ENCODE data around the gene ROCK2. TPM values are rescaled to one million over a fixed set of nuclear protein-coding genes. Genes with fewer than 3 reads are reported as not detected.

Gene ROCK2
- 21.9 and 25.0 TPM in 2 replicates for total RNA-seq (2014; rRNA removed; shearing (Covaris generic))
- 15.1 and 23.6 TPM in 2 replicates for polyA plus RNA-seq (2015; cell fraction: cytosol; rRNA removed)
- polyA plus RNA-seq (2015; cell fraction: nucleus; rRNA removed): 10.7 and 16.6 TPM in 2 replicates

DNA sequence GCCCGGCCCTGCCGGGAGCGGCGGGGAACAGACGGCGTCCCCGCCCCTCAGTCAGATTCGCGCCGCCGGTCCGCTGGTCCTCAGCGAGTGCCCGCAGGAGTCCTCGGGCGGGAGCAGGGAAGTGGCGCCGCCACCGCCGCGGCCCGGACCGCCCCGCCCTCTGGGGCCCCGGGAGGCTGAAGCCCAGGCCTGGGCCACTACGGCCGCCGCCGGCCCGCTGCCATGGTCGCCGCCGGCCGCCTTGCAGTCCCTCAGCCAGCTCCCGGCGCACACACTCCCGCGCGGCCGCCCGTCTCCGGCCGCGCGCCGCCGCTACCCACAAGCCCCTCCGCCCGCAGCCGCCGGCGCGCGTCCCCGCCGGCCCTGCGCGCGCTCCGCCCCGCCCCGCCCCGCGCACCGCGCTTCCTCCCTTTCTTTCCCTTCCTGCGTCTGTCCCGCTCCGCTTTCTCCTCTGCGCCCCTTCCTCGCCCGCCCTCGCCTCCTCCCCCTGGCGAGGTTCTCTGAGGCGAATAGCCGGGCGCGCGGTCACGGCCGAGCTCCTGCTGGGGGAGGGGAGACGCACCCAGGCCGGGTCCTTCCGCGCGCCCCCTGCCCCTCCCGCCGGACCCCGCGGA lies at the start of gene ROCK2:
Gene ROCK2 (minus strand): TSS at position 295 of the 614 bp plus-strand sequence. CDS start 500 bp downstream, outside the sequence.
- in situ Hi-C loops (cut with HindIII; ENCODE audit: low pct_unique_long_range_greater_than_20kb, low sequenced_read_pairs): no loop called here
- peak; percentile 91 for DNase-seq (ENCODE audit: low read depth, low spot score)

DNA sequence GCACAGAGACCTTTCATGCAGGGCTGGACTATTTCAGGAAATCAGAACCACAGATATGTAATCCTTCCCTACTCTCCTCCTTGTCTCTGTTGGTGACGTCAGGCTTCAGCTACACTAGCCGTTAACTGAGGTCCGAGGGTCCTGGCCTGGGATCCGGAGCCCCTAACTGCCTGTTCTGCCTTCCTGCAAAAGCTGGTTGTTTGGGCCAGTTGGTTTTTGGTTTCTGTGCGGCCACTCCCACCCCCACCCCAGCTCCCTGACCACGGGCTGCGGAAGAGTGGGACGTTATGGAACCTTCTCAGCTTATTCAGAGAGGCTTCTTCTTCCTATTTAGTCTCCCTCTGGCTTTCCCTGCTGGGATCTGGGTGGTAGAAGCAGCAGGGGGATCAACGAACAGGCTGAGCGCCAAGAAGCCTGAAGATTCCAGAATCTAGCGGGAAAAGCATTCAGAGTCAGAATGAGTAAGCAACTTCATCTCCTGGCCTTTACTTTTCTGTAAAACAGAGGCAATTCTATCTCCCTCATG lies 49.3 kb upstream of the ROCK2 start:
- in situ Hi-C loops (cut with HindIII; ENCODE audit: low pct_unique_long_range_greater_than_20kb, low sequenced_read_pairs): no loop called here
- no peak for DNase-seq (ENCODE audit: low read depth, low spot score)

DNA sequence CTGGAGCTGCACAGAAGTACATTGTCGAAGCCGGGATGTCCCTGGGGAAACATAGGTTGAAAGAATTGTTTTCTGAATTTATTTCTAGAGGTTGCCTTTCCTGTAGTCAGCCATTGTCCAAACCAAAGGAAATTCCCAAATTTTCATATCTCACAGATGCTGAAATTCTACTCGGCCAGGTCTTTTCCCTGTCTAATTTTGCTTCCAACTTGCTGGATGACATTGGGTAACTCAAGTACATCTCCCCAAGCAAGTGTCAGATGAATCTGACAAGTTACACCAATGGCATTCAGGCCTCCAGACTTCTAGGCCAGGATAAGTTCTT lies 47.5 kb upstream of the ROCK2 start:
- in situ Hi-C loops (cut with HindIII; ENCODE audit: low pct_unique_long_range_greater_than_20kb, low sequenced_read_pairs): no loop called here
- DNase-seq (ENCODE audit: low read depth, low spot score): no peak

DNA sequence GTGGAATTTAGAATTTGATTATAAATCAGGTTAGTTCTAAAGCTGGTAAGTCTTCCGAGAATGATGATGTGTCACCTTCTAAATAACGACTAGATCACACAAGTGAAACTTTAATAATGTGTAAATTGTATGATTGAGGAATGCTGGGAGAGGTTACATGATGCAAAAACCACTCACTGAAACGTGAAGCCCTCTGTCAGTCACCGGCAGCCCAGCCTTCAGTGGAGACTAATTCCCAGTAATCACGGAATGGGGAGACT lies 45.9 kb upstream of the ROCK2 start:
- no peak for DNase-seq (ENCODE audit: low read depth, low spot score)
- in situ Hi-C loops (cut with HindIII; ENCODE audit: low pct_unique_long_range_greater_than_20kb, low sequenced_read_pairs): no loop called here

DNA sequence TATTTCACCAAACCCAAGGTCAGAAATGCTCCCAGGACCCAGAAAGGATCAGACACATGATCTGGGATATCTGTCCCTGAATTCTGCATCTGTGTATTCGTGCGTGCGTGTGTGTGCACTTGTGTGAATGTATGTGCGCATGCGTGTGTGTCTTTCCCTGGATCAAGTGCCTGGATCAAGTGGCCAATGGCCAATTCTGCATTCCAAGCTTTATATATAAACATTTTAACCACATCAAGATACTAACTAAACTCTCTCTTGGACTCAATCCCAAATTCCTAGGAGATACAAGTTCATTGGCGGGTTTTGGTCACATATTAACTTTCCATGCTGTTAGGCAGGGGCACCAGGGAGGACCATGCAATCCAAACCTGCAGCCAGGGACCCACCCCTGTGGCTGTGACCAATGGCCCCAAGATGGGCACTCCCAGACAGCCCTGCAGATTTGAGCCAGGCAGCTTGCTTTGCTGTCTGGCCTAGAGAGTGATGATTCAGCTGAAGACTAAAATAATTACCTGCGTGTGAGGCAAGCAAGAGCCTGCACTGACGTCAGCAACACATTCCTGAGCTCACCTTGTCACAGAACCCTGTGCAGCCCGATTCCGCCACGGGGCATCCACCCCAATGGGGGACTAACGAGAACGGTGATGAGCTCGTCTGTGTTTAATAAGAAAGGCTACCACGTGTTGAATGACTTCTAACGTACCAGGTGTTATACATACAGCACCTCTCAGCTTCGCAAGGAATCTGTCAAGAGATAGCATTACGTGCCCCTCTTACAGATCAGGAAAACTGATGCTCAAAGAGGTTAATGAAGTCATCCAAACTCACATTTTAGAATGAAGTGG lies 45.3 kb upstream of the ROCK2 start:
- in situ Hi-C loops (cut with HindIII; ENCODE audit: low pct_unique_long_range_greater_than_20kb, low sequenced_read_pairs): no loop called here
- no peak for DNase-seq (ENCODE audit: low read depth, low spot score)

DNA sequence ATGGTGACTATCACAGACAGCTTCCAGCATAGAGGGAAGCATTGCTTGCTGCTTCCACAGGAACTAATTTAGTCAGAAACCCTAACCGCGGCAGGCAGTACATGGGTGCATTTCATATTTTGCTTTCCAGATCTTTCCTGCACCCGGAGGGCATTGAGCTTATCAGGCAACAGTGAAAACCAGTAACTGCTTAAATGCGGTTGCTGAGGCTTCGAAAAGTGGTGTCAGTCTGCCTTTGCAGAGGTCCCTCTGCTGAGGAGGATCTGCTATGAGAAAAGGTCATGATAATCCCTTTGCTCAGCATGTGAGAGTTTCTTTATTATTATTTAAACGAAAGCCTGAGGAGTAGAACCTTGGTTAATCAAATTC lies 44.6 kb upstream of the ROCK2 start:
- DNase-seq (ENCODE audit: low read depth, low spot score): no peak
- in situ Hi-C loops (cut with HindIII; ENCODE audit: low pct_unique_long_range_greater_than_20kb, low sequenced_read_pairs): no loop called here

DNA sequence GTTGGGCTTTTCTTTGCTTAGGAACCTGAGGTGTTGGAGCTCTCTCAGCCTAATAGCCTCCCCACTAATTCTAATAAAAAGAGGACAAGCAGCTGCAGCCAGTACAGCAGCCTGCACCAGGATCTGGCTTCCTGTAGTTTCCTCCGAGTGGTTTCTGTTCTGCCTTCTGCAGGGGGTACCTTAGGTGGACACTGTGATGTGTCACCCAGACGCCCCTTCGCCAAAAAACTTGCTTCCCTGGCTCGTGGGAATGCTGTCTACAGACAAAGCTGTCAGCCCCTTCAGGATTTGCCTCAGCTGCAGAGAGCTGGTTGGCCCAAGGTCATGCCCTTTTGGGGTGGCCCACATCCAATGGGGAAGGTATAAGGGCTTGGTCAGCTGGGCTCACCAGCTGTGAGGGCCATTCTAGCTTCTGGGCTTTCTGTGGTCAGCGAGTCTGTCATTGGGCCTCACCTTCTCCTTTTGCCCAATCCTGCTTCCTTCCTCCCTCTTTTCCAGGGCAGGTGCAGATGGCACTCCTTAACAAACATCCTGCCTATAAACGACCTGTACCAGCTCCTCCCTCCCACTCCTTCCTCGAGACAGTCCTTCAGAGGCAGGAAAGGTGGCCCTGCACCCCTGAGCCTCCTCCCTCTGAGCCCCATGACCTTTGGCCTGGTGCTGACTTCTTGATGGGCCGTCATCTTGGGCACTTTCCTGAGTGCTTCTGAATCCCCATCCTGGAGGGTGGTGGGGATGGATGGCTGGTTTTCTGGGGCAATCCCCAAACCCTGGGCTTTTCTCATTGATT lies 44.0 kb upstream of the ROCK2 start:
- in situ Hi-C loops (cut with HindIII; ENCODE audit: low pct_unique_long_range_greater_than_20kb, low sequenced_read_pairs): no loop called here
- no peak for DNase-seq (ENCODE audit: low read depth, low spot score)

DNA sequence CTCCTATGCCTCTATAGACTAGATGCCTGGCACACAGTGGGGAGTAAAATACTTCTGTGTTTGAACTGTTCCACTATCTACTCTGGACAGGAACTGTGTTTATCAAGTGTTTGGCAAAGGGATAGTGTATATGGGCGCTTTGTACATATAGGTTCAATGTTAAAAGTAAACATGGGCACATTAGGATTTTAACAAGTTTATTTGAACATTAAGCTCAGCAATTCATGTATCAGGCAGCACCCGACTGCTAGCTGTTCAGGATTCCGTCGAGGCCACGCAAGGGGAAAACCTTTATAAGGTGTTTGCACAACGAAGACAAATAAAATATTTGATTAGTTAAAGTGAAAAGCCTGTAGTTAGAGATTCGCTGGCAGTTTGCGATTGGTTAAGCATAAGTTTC lies 43.4 kb upstream of the ROCK2 start:
- DNase-seq (ENCODE audit: low read depth, low spot score): no peak

DNA sequence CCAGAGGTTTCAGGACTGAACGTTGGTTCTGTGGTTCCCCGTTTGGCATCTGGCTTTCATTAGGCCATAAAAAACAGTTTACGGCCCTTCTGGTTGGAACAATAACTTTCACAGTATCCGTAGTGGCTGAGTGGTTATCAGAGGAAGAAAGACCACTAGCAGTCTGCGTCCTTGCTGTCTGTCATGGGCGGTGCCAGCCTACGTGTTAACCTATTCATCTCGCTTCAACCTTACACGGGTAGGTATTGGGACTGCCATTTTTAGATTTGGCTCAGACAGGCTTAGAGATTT lies 42.6 kb upstream of the ROCK2 start:
- in situ Hi-C loops (cut with HindIII; ENCODE audit: low pct_unique_long_range_greater_than_20kb, low sequenced_read_pairs): no loop called here
- DNase-seq (ENCODE audit: low read depth, low spot score): no peak

More for the DNA sequence above, 43.4 kb upstream of the ROCK2 start:
- in situ Hi-C loops (cut with HindIII; ENCODE audit: low pct_unique_long_range_greater_than_20kb, low sequenced_read_pairs): no loop called here

DNA sequence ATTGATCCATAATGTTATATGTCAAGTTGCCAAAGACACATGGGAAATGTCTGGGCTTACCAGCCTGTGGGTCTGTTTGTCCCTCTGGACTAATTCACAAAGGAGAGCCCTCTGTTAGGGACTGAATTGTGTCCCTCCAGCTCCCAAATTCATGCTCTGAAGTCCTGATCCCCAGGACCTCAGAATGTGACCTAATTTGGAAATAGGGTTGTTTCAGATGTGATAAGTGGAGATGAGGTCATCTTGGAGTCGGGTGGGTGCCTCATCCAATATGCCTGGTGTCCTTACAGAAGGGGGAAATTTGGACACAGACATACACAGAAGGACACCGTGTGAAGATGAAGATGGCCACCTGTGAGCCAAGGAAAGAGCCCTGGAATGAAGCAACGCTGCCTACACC lies 41.4 kb upstream of the ROCK2 start:
- in situ Hi-C loops (cut with HindIII; ENCODE audit: low pct_unique_long_range_greater_than_20kb, low sequenced_read_pairs): no loop called here
- no peak for DNase-seq (ENCODE audit: low read depth, low spot score)

DNA sequence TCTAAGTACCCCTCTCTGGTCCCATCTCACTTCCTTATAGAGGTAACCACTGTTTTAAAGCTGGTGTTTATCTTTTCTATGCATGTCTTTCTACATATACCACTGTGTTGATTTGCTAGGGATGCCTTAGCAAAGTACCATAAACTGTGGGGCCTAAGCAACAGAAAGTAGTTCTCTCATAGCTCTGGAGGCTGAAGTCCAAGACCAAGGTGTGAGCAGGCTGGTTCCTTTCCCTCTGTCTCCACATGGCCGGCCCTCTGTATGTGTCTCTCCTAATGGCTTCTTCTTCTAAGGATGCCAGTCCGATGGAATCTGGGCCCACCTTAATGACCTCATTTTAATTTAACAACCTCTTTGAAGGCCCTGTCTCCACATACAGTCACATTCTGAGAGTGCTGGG lies 40.8 kb upstream of the ROCK2 start:
- in situ Hi-C loops (cut with HindIII; ENCODE audit: low pct_unique_long_range_greater_than_20kb, low sequenced_read_pairs): no loop called here
- DNase-seq (ENCODE audit: low read depth, low spot score): no peak

DNA sequence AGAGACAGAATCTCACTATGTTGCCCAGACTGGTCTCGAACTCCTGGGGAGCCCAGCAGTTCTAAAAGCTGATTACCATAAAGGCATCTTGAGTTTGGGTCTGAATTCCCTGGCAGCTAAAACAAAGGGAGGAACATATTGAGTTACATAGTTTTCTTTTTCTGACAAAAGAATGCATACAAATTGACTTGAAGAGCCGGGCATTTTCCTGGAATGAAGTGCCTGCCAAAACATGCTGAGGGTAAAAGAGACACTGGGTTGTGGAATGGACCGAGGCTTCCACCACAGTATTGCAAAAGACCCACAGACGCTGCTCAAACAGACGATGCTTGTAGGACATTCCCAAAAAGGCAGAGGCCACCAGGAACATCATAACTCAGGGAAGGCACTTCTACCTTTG lies 35.1 kb upstream of the ROCK2 start:
- no peak for DNase-seq (ENCODE audit: low read depth, low spot score)
- in situ Hi-C loops (cut with HindIII; ENCODE audit: low pct_unique_long_range_greater_than_20kb, low sequenced_read_pairs): no loop called here

DNA sequence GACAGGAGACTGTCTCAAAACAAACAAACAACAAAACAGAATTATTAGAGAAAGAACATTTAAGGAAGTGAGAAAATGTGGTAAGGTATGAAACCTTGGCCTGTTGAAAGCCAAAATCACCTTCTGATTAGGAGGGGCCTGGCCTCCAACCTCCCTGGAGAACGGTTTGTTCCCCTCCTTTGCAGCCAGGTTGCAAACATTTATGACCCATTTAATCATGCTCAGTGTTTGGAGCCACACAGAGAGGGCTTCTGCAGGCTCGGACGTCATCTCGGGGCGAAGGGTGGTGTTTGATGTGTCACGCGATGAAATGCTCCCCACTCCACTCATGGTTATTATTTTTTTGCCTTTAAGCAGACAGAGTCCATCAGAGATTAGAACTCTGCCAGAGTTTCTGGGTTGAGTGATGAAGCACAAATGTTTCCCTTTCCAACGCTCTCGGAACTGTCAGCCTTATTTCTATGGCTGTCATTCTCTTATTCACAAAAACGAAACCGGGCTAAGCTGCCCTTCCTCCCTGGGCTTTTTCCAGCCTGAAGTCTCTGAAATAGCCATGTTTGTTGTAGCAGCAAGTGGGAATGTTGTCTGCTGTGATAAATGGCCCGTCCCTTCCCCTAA lies 33.6 kb upstream of the ROCK2 start:
- no peak for DNase-seq (ENCODE audit: low read depth, low spot score)
- in situ Hi-C loops (cut with HindIII; ENCODE audit: low pct_unique_long_range_greater_than_20kb, low sequenced_read_pairs): no loop called here

DNA sequence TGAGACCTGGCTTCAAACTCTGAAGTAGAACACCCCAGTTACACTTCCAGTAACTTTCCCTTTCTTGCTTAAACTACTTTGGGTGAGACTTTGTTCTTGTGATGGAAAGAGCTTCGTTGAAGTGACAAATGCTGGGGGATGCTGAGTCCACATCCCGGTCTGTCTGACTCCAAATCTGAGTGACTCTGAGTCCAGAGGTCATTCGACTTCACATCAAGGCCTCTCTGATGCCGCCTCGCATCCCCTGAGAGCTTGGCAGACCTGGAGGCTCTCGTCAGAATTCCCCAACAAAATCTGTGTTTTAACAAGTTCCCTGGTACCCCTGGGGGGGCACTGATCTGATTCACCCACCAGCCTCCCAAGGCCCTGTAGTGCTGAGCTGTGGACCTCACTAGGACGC lies 31.6 kb upstream of the ROCK2 start:
- in situ Hi-C loops (cut with HindIII; ENCODE audit: low pct_unique_long_range_greater_than_20kb, low sequenced_read_pairs): no loop called here
- no peak for DNase-seq (ENCODE audit: low read depth, low spot score)

DNA sequence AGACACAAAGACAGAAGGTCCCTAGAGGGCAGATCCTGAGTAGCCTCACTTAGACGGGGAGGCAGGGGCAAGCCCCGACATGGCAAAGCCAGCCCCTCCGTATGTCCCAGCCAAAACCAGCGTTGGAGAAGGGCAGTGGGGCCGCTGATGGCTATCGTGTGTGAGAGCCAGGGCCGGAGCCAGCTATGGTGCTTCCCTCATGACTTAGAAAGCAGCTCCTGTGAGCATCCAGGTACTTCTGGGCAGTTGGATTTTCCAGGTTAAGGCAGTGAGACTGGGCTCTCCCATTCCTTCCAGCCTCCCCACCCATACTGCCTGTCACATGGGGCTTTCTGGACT lies 31.2 kb upstream of the ROCK2 start:
- in situ Hi-C loops (cut with HindIII; ENCODE audit: low pct_unique_long_range_greater_than_20kb, low sequenced_read_pairs): no loop called here
- DNase-seq (ENCODE audit: low read depth, low spot score): no peak

DNA sequence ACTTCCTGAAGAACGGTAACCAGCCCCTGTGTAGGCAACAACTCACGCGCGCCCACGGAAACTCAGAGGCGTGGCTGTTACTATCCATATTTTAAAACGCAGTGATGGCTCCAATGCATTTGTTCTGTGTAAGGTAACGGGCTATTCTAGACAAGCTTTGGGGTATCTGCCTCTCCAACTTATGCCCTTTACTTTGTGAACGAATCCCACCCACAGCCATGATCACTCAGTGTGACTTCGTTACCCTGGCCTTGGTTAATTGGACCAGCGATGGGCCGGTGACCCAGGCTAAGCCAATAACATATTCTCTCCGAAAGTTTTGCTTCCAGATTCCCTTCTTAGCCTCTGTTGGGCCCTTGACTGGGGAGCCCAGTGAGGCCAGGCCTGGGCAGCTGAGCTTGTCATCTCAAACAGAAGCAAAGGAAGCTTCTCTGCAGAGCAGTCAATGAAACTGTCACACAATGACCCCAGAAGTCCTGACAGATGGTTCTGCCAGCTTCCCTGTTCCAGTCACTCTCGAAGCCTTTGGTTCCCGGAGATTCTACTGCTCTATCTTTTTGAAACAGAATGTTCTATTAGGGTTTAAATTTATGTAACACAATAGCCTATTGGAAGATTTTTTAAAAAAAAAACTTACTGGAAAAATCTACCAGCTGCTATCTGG lies 30.7 kb upstream of the ROCK2 start:
- DNase-seq (ENCODE audit: low read depth, low spot score): no peak
- in situ Hi-C loops (cut with HindIII; ENCODE audit: low pct_unique_long_range_greater_than_20kb, low sequenced_read_pairs): no loop called here

DNA sequence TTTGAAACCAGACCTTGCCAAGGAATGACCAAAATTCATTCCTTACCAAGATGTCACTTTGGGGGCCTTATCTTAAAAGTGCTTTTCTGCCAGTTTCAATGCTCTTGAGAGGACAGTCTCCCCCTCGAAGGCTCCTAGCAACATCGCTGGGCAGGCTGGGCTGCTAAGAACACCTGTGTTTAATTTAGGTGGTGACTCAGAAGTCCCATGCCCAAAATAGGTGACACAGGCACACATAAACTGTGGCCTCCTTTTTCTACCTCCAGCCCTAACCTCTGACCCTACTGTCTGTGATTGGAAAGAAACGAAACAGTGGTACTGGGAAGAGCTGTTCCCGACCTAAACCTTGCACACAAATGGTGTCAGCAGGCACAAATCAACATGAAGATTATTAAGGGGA lies 28.7 kb upstream of the ROCK2 start:
- DNase-seq (ENCODE audit: low read depth, low spot score): no peak
- in situ Hi-C loops (cut with HindIII; ENCODE audit: low pct_unique_long_range_greater_than_20kb, low sequenced_read_pairs): no loop called here

Measured in SK-MEL-5 (cell line).